Parathyroid adenoma (tissue), 2 donors: ENCODE results near the gene DNAH8.

Experiments
- H2AFZ ChIP-seq: fragments of 300-600 bp; sonication (generic); one replicate; pipeline ENCODE4 v1.7.0; 2017; ENCODE audit warnings: antibody characterized with exemption, mild to moderate bottlenecking
- H3K27ac ChIP-seq: fragments of 300-600 bp; sonication (generic); one replicate; pipeline ENCODE4 v1.7.0; 2017
- H3K27me3 ChIP-seq: fragments of 300-600 bp; sonication (generic); one replicate; pipeline ENCODE4 v1.7.0; 2017; ENCODE audit warnings: low read length; ENCODE audit not compliant: control insufficient read depth, insufficient read depth
- H3K36me3 ChIP-seq: fragments of 300-600 bp; sonication (generic); one replicate; pipeline ENCODE4 v1.7.0; 2017; ENCODE audit warnings: low read length; ENCODE audit not compliant: control insufficient read depth, insufficient read depth
- H3K4me1 ChIP-seq: fragments of 300-600 bp; sonication (generic); one replicate; pipeline ENCODE4 v1.7.0; 2017; ENCODE audit warnings: control low read depth
- H3K4me2 ChIP-seq: fragments of 300-600 bp; sonication (generic); one replicate; pipeline ENCODE4 v1.7.0; 2017; ENCODE audit warnings: low read length
- H3K4me3 ChIP-seq: fragments of 300-600 bp; sonication (generic); one replicate; pipeline ENCODE4 v1.7.0; 2017; ENCODE audit warnings: low read depth, low read length
- H3K79me2 ChIP-seq: fragments of 300-600 bp; sonication (generic); one replicate; pipeline ENCODE4 v1.7.0; 2017; ENCODE audit warnings: control low read depth
- H3K9ac ChIP-seq: fragments of 300-600 bp; sonication (generic); one replicate; pipeline ENCODE4 v1.7.0; 2017; ENCODE audit warnings: mild to moderate bottlenecking
- H3K9me3 ChIP-seq: fragments of 300-600 bp; sonication (generic); one replicate; pipeline ENCODE4 v1.7.0; 2017; ENCODE audit warnings: low read length; ENCODE audit not compliant: control insufficient read depth
- TF ChIP-seq, protein P1 (sequence below): fragments of 300-600 bp; sonication (generic); IDR thresholded peaks from one replicate; pipeline ENCODE4 v1.7.0; 2017; ENCODE audit warnings: antibody characterized with exemption, mild to moderate bottlenecking
- donor health status: primary hyperparathyroidism.

The DNAH8 gene

GRCh38 chr6:38833320-38833719, 118.2 kb downstream of the DNAH8 start:
- Histone ChIP-seq H3K4me2 (no peak overlapping the region), H3K4me1 (no peaks in the 10 kb centered on the region), H3K9ac (no peak overlapping the region), H3K79me2 (no peaks in the 10 kb centered on the region), H3K27ac (no peak overlapping the region), H3K27me3 (no peaks in the 10 kb centered on the region), H3K4me3 (no peak overlapping the region), H2AFZ (no peak overlapping the region), H3K36me3 (no peaks in the 10 kb centered on the region), H3K9me3 (no peaks in the 10 kb centered on the region)
- TF ChIP-seq, protein P1, sequence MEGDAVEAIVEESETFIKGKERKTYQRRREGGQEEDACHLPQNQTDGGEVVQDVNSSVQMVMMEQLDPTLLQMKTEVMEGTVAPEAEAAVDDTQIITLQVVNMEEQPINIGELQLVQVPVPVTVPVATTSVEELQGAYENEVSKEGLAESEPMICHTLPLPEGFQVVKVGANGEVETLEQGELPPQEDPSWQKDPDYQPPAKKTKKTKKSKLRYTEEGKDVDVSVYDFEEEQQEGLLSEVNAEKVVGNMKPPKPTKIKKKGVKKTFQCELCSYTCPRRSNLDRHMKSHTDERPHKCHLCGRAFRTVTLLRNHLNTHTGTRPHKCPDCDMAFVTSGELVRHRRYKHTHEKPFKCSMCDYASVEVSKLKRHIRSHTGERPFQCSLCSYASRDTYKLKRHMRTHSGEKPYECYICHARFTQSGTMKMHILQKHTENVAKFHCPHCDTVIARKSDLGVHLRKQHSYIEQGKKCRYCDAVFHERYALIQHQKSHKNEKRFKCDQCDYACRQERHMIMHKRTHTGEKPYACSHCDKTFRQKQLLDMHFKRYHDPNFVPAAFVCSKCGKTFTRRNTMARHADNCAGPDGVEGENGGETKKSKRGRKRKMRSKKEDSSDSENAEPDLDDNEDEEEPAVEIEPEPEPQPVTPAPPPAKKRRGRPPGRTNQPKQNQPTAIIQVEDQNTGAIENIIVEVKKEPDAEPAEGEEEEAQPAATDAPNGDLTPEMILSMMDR: no peak

GRCh38 chr6:38836585-38836984, 121.5 kb downstream of the DNAH8 start:
- Histone ChIP-seq H3K27me3 (no peaks in the 10 kb centered on the region), H3K4me1 (no peaks in the 10 kb centered on the region), H3K79me2 (no peaks in the 10 kb centered on the region), H3K4me3 (no peak overlapping the region), H3K36me3 (no peaks in the 10 kb centered on the region), H3K9me3 (no peaks in the 10 kb centered on the region), H2AFZ (no peak overlapping the region), H3K27ac (no peak overlapping the region), H3K9ac (no peak overlapping the region), H3K4me2 (no peak overlapping the region)
- TF ChIP-seq, protein P1: no peak

DNA sequence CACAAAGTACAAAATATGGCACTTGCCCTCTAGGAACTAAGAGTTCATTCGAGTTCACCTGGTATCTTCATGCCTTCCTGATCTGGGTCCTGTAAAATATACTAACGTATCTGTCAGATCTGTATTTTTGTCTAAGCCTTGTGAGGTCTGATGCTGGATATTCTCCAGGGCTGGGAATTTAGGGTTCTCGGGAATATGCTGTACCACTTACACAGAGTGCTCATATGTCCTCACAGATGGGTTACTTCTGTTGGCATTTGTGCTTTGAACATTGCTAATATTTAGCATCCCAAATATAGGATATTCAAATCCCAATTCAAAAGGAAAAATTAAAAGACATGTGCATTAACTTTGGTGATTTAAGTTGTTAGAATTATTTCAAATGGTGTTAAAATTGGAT, 122.0 kb downstream of the DNAH8 start:
- Histone ChIP-seq H3K9me3 (no peaks in the 10 kb centered on the region), H3K4me1 (no peaks in the 10 kb centered on the region), H3K27me3 (no peaks in the 10 kb centered on the region), H3K79me2 (no peaks in the 10 kb centered on the region), H3K4me2 (no peak overlapping the region), H3K27ac (no peak overlapping the region), H2AFZ (no peak overlapping the region), H3K36me3 (no peaks in the 10 kb centered on the region), H3K9ac (no peak overlapping the region), H3K4me3 (no peak overlapping the region)
- TF ChIP-seq, protein P1: no peak

DNA sequence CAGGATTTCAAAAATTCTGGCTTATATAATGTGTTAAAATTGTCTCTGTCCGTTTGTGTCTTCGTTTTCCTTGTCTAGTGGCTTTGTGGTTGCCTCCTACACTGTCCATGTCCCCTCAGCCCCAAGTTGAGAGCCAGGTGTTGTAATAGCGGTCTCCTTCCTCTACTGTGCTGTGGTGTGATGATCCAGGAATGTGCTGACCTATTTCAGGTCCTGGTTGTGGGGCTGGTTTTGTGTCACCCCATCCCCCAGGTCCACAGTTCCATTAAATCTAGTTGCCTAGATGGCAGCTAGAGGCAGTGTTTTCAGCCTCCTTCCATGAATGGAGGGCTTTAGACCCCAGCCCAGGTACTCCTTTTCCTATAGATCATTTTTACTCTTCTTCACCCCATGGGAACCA, 128.7 kb downstream of the DNAH8 start:
- H3K27ac ChIP-seq: no peak overlapping the region
- no peaks in the 10 kb centered on the region for H3K9me3 ChIP-seq
- H3K27me3 ChIP-seq: no peaks in the 10 kb centered on the region
- TF ChIP-seq, protein P1: no peak
- no peak overlapping the region for H3K4me3 ChIP-seq
- no peak overlapping the region for H3K9ac ChIP-seq
- no peaks in the 10 kb centered on the region for H3K36me3 ChIP-seq
- H3K4me1 ChIP-seq: no peaks in the 10 kb centered on the region
- H3K4me2 ChIP-seq: no peak overlapping the region
- no peak overlapping the region for H2AFZ ChIP-seq
- H3K79me2 ChIP-seq: no peaks in the 10 kb centered on the region

- no peaks in the 10 kb centered on the region for H3K9me3 ChIP-seq
- H3K9ac ChIP-seq: no peak overlapping the region
- no peaks in the 10 kb centered on the region for H3K79me2 ChIP-seq
- TF ChIP-seq, protein P1: no peak
- no peak overlapping the region for H3K4me2 ChIP-seq
- H3K4me1 ChIP-seq: no peaks in the 10 kb centered on the region
- H3K27ac ChIP-seq: no peak overlapping the region
- H3K27me3 ChIP-seq: no peaks in the 10 kb centered on the region
- H3K4me3 ChIP-seq: no peak overlapping the region
- no peaks in the 10 kb centered on the region for H3K36me3 ChIP-seq
- H2AFZ ChIP-seq: no peak overlapping the region
Observed at GRCh38 chr6:38845931-38846330, 130.8 kb downstream of the DNAH8 start.
